Brain pericyte (primary cell): ENCODE results near the gene RALGAPB.
"Not testable (repeated sequence)": the region's sequence is repeated elsewhere in the genome, so short reads cannot be mapped to it uniquely, and the experiment has no call there.

ENCODE experiments used
- DNase-seq: peaks from one replicate; pipeline ENCODE4 v3.0.0-alpha.2; 2012; ENCODE audit warnings: low read depth, low spot score

RALGAPB gene

GRCh38 chr20:38584099-38584763 is 111.6 kb downstream of the RALGAPB start:
- DNase-seq = no peak

GRCh38 chr20:38585404-38586180 is 112.9 kb downstream of the RALGAPB start:
- DNase-seq = no peak

GRCh38 chr20:38586181-38586525 is 113.5 kb downstream of the RALGAPB start:
- no peak for DNase-seq

- no peak for DNase-seq
These were observed 115.7 kb downstream of the RALGAPB start for GRCh38 chr20:38588303-38588702.

GRCh38 chr20:38589351-38589750 is 116.7 kb downstream of the RALGAPB start:
- DNase-seq = no peak

GRCh38 chr20:38589967-38590675 is 117.5 kb downstream of the RALGAPB start:
- DNase-seq = no peak

- no peak for DNase-seq
These were observed 118.2 kb downstream of the RALGAPB start for GRCh38 chr20:38590676-38591473.

- DNase-seq = no peak
These were observed 119.1 kb downstream of the RALGAPB start for GRCh38 chr20:38591474-38592410.

GRCh38 chr20:38592411-38592790 is 119.8 kb downstream of the RALGAPB start:
- not testable (repeated sequence) for DNase-seq

- not testable (repeated sequence) for DNase-seq
These were observed 121.6 kb downstream of the RALGAPB start for GRCh38 chr20:38594281-38594680.

- not testable (repeated sequence) for DNase-seq
These were observed 123.2 kb downstream of the RALGAPB start for GRCh38 chr20:38595886-38596285.

GRCh38 chr20:38599410-38599882 is 126.8 kb downstream of the RALGAPB start:
- DNase-seq = no peak

GRCh38 chr20:38600057-38600456 is 127.4 kb downstream of the RALGAPB start:
- DNase-seq = no peak

- DNase-seq = no peak
These were observed 128.9 kb downstream of the RALGAPB start, which contains the start of gene ARHGAP40 for GRCh38 chr20:38601216-38602184. TSS of gene ARHGAP40 (plus strand) at chr20:38601809.

GRCh38 chr20:38602185-38602581 is 129.5 kb downstream of the RALGAPB start:
- no peak for DNase-seq

GRCh38 chr20:38603286-38603685 is 130.6 kb downstream of the RALGAPB start:
- DNase-seq = no peak

- DNase-seq = no peak
These were observed 132.2 kb downstream of the RALGAPB start for GRCh38 chr20:38604873-38605303.

- no peak for DNase-seq
These were observed 134.7 kb downstream of the RALGAPB start for GRCh38 chr20:38607351-38607750.

GRCh38 chr20:38608188-38608587 is 135.5 kb downstream of the RALGAPB start:
- no peak for DNase-seq
